WTC11 (cell line): ENCODE data around the gene CCDC154. TPM values are rescaled to one million over a fixed set of nuclear protein-coding genes. Genes with fewer than 3 reads are reported as not detected.

Experiments
- ATAC-seq: fragments of 200-7000 bp; cut with Tn5 transposase; 2 replicates; pipeline ENCODE4 v1.10.0; 2021; ENCODE audit warnings: mild to moderate bottlenecking, moderate library complexity
- CTCF ChIA-PET: fragments of 300-600 bp; sonication (Branson Sonifier 250); formaldehyde crosslinking; loops from one replicate; lab custom pipeline; 2021; ENCODE audit warnings: antibody characterized with exemption; lab: Charles Lee
- POLR2A ChIA-PET: fragments of 350-600 bp; sonication (Branson Sonifier 250); formaldehyde crosslinking; loops from one replicate; lab custom pipeline; 2021; ENCODE audit warnings: antibody characterized with exemption; lab: Charles Lee
- DNase-seq: peaks from one replicate; pipeline ENCODE4 v3.0.0; 2021; ENCODE audit warnings: low spot score
- H3K27ac Mint-ChIP-seq: 2 replicates; pipeline ENCODE4 v1.8.0; 2021; ENCODE audit warnings: mixed read lengths
- H3K27me3 Mint-ChIP-seq: 2 replicates; pipeline ENCODE4 v1.8.0; 2021; ENCODE audit warnings: low read depth, mild to moderate bottlenecking, moderate library complexity, mixed read lengths
- H3K36me3 Mint-ChIP-seq: 2 replicates; pipeline ENCODE4 v1.8.0; 2021; ENCODE audit warnings: mixed read lengths
- H3K4me1 Mint-ChIP-seq: 2 replicates; pipeline ENCODE4 v1.8.0; 2022; ENCODE audit warnings: mixed read lengths
- H3K4me3 Mint-ChIP-seq: 2 replicates; pipeline ENCODE4 v1.8.0; 2021; ENCODE audit warnings: mild to moderate bottlenecking, moderate library complexity, mixed read lengths
- H3K9me3 Mint-ChIP-seq: 2 replicates; pipeline ENCODE4 v1.8.0; 2021; ENCODE audit warnings: mixed read lengths
- CREB1 ChIP-seq: sonication (generic); formaldehyde crosslinking; IDR thresholded peaks from 2 replicates; pipeline ENCODE4 v1.8.0; 2023; ENCODE audit warnings: mild to moderate bottlenecking, missing genetic modification reagents
- E2F5 ChIP-seq: sonication (generic); formaldehyde crosslinking; IDR thresholded peaks from 2 replicates; pipeline ENCODE4 v1.8.1; 2022; ENCODE audit warnings: mild to moderate bottlenecking, moderate library complexity, missing genetic modification reagents
- JAZF1 ChIP-seq: fragments of 250-450 bp; sonication (Bioruptor Pico); IDR thresholded peaks from 2 replicates; pipeline ENCODE4 v1.9.0; 2021; ENCODE audit warnings: moderate library complexity, mild to moderate bottlenecking, inconsistent platforms
- NFE2L1 ChIP-seq: sonication (generic); formaldehyde crosslinking; IDR thresholded peaks from 2 replicates; pipeline ENCODE4 v1.8.1; 2023; ENCODE audit warnings: missing genetic modification reagents
- NR1H2 ChIP-seq: sonication (generic); formaldehyde crosslinking; IDR thresholded peaks from 2 replicates; pipeline ENCODE4 v1.9.0; 2021; ENCODE audit warnings: mild to moderate bottlenecking, moderate library complexity, missing genetic modification reagents
- RELA ChIP-seq: sonication (generic); formaldehyde crosslinking; IDR thresholded peaks from 2 replicates; pipeline ENCODE4 v1.8.1; 2022; ENCODE audit warnings: missing genetic modification reagents, mild to moderate bottlenecking, borderline replicate concordance
- ZBTB43 ChIP-seq: sonication (generic); formaldehyde crosslinking; IDR thresholded peaks from 2 replicates; pipeline ENCODE4 v1.8.1; 2023; ENCODE audit warnings: mild to moderate bottlenecking, missing genetic modification reagents
- ZNF121 ChIP-seq: sonication (generic); formaldehyde crosslinking; IDR thresholded peaks from 2 replicates; pipeline ENCODE4 v1.8.0; 2023; ENCODE audit warnings: missing genetic modification reagents
- ZNF219 ChIP-seq: sonication (generic); formaldehyde crosslinking; IDR thresholded peaks from 2 replicates; pipeline ENCODE4 v1.8.0; 2023; ENCODE audit warnings: missing genetic modification reagents, mild to moderate bottlenecking, borderline replicate concordance
- ZNF232 ChIP-seq: sonication (generic); formaldehyde crosslinking; IDR thresholded peaks from 2 replicates; pipeline ENCODE4 v1.8.0; 2022; ENCODE audit warnings: mild to moderate bottlenecking, missing genetic modification reagents
- ZNF396 ChIP-seq: fragments of 250-450 bp; sonication (Bioruptor Pico); IDR thresholded peaks from 2 replicates; pipeline ENCODE4 v1.8.0; 2021; ENCODE audit warnings: mild to moderate bottlenecking, moderate library complexity, borderline replicate concordance
- total RNA-seq: library from RNA; stranded (reverse); gene quantifications from 3 replicates; pipeline ENCODE4 v1.2.3, GENCODE V29; 2021
- TF ChIP-seq, protein P1 (sequence below): sonication (generic); formaldehyde crosslinking; IDR thresholded peaks from 2 replicates; pipeline ENCODE4 v1.8.1; 2022; ENCODE audit warnings: missing genetic modification reagents, borderline replicate concordance
- TF ChIP-seq, protein P2 (sequence below): sonication (generic); formaldehyde crosslinking; IDR thresholded peaks from 2 replicates; pipeline ENCODE4 v1.8.0; 2022; ENCODE audit warnings: mild to moderate bottlenecking, missing genetic modification reagents
- TF ChIP-seq, protein P3 (sequence below): sonication (generic); formaldehyde crosslinking; IDR thresholded peaks from 2 replicates; pipeline ENCODE4 v1.8.0; 2022; ENCODE audit warnings: mild to moderate bottlenecking, missing genetic modification reagents

The CCDC154 gene
- total RNA-seq, 1 experiment from 2014 or later: 0.46 TPM

- peak overlapping the region; percentile 92 for H3K4me3 Mint-ChIP-seq
- no peak for ATAC-seq
- ChIA-PET POLR2A (interaction anchor here (0.7 to 1.5 kb wide), 2 partner anchors 114 to 185 kb away, joined by 3 to 5 read pairs; no protein-coding TSS in a partner anchor), CTCF (interaction anchor here (0.7 to 1.5 kb wide), 5 partner anchors 21 to 332 kb away, joined by 3 to 5 read pairs (median 3); partner anchors contain the start of gene MAPK8IP3)
- DNase-seq: no peak
- no peaks in the 10 kb centered on the region; the same call in 1 of the 2 replicates for H3K36me3 Mint-ChIP-seq
- peak overlapping the region; percentile 98 for H3K27ac Mint-ChIP-seq
- H3K9me3 Mint-ChIP-seq: no peaks in the 10 kb centered on the region
- peaks cover 10% of the 10 kb centered on the region; the same call in 1 of the 2 replicates for H3K4me1 Mint-ChIP-seq
- TF ChIP-seq ZBTB43 (CRISPR knock-in tag) (no peak), NFE2L1 (no peak), E2F5 (no peak), ZNF219 (no peak), ZNF121 (CRISPR knock-in tag) (no peak)
- TF ChIP-seq, protein P1, sequence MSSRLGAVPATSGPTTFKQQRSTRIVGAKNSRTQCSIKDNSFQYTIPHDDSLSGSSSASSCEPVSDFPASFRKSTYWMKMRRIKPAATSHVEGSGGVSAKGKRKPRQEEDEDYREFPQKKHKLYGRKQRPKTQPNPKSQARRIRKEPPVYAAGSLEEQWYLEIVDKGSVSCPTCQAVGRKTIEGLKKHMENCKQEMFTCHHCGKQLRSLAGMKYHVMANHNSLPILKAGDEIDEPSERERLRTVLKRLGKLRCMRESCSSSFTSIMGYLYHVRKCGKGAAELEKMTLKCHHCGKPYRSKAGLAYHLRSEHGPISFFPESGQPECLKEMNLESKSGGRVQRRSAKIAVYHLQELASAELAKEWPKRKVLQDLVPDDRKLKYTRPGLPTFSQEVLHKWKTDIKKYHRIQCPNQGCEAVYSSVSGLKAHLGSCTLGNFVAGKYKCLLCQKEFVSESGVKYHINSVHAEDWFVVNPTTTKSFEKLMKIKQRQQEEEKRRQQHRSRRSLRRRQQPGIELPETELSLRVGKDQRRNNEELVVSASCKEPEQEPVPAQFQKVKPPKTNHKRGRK: no peak
- TF ChIP-seq, protein P2, sequence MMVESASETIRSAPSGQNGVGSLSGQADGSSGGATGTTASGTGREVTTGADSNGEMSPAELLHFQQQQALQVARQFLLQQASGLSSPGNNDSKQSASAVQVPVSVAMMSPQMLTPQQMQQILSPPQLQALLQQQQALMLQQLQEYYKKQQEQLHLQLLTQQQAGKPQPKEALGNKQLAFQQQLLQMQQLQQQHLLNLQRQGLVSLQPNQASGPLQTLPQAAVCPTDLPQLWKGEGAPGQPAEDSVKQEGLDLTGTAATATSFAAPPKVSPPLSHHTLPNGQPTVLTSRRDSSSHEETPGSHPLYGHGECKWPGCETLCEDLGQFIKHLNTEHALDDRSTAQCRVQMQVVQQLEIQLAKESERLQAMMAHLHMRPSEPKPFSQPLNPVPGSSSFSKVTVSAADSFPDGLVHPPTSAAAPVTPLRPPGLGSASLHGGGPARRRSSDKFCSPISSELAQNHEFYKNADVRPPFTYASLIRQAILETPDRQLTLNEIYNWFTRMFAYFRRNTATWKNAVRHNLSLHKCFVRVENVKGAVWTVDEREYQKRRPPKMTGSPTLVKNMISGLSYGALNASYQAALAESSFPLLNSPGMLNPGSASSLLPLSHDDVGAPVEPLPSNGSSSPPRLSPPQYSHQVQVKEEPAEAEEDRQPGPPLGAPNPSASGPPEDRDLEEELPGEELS (CRISPR knock-in tag): no peak
- no peaks in the 10 kb centered on the region for H3K27me3 Mint-ChIP-seq
These were observed 47.9 kb upstream of the CCDC154 start for GRCh38 chr16:1492082-1492922.

DNA sequence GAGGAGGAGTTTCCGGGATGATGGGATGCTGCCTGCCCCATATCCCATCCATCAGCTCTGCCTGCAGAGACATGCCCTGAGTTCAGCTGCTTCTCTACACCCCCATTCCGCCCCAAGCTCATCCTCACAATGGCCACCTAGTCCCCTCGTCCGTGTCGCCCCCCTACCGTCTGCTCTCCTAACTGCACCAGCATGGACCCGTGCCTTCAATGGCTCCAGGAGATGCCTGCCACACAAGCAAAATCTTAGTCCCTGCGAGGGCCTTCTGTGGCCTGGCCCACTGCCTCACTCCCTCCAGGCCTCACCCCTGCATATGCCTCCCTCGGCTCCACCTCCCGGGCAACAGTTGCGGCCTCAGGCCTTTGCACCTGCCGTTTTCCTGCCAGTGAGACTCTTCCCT is 47.0 kb upstream of the CCDC154 start:
- Mint-ChIP-seq H3K4me3 (no peak overlapping the region), H3K27me3 (no peaks in the 10 kb centered on the region), H3K9me3 (no peaks in the 10 kb centered on the region), H3K36me3 (no peaks in the 10 kb centered on the region; the same call in 1 of the 2 replicates)
- POLR2A ChIA-PET: interaction anchor here (0.6 kb wide), 1 partner anchor 11 kb away, joined by 3 read pairs; no protein-coding TSS in a partner anchor
- no peak for ATAC-seq
- TF ChIP-seq NR1H2 (CRISPR knock-in tag): no peak
- TF ChIP-seq NFE2L1: 0 out of 2 replicates have a peak, but pooled peaks have one; percentile 59
- no peak for TF ChIP-seq RELA (CRISPR knock-in tag)
- TF ChIP-seq, all 79 proteins: peak for 1
- no peak overlapping the region for H3K27ac Mint-ChIP-seq
- CTCF ChIA-PET: interaction anchor here (0.9 to 1.1 kb wide), 3 partner anchors 62 to 291 kb away, joined by 3 to 4 read pairs (median 3); partner anchors contain the start of genes NUBP2 and SPSB3
- no peak for DNase-seq
- peaks cover 10% of the 10 kb centered on the region; the same call in 1 of the 2 replicates for H3K4me1 Mint-ChIP-seq

DNA sequence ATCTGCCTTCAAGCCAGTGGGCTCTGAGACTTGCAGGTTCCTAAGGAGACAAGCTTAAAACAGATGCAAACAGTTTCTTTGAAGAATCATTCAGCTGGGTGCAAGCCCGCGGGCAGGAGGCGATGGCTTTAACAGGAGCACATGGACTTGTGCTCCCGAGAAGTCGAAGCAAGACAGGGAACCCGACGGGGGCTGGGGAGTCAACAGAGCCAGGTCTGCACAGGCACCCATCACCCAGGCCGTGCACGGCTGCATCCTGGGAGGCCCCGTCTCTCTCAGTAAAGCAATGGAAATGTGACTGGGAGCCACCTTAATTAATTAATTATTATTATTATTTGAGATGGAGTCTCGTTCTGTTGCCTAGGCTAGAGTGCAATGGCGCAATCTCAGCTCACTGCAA is 44.7 kb upstream of the CCDC154 start:
- no peak overlapping the region for H3K27ac Mint-ChIP-seq
- ATAC-seq: no peak
- no peaks in the 10 kb centered on the region for H3K36me3 Mint-ChIP-seq
- no peak for TF ChIP-seq CREB1
- TF ChIP-seq, all 79 proteins: peak for 0
- ChIA-PET POLR2A (no interaction called here), CTCF (no interaction called here)
- peaks cover 6% of the 10 kb centered on the region; the same call in 1 of the 2 replicates for H3K4me1 Mint-ChIP-seq
- H3K9me3 Mint-ChIP-seq: no peaks in the 10 kb centered on the region
- no peak for DNase-seq
- H3K4me3 Mint-ChIP-seq: no peak overlapping the region
- H3K27me3 Mint-ChIP-seq: no peaks in the 10 kb centered on the region

DNA sequence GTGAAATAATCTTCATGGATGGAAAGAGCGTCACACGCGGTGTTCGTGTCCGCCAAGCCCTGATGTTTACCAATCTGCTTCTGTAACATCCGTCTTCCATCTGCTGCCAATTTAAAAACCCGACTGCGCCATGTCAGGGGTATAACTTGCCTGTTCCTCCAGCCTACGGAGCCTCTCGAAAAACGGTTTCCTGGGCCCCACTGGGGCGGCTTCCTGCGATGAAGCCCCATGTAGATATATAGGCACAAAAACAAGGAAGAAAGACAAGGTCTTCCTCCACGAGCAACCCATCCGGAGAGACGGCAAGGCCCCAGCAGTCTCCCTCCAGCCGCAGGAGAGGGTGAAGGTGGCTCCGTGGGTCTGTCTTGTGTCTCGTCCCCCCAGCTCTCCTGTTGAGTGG is 44.3 kb upstream of the CCDC154 start, which contains the start of gene PTX4:
Gene PTX4, minus strand, starts transcription at position 326 of the 400 bp plus-strand sequence. Its CDS starts 35 bp downstream, at position 291.
- no peak for DNase-seq
- H3K36me3 Mint-ChIP-seq: no peaks in the 10 kb centered on the region
- ChIA-PET CTCF (no interaction called here), POLR2A (no interaction called here)
- no peak for ATAC-seq
- no peak within 1 kb of the TSS for H3K27ac Mint-ChIP-seq
- TF ChIP-seq CREB1 (no peak), ZNF232 (CRISPR knock-in tag) (no peak), JAZF1 (CRISPR knock-in tag) (no peak), ZNF396 (CRISPR knock-in tag) (no peak)
- TF ChIP-seq, protein P3, sequence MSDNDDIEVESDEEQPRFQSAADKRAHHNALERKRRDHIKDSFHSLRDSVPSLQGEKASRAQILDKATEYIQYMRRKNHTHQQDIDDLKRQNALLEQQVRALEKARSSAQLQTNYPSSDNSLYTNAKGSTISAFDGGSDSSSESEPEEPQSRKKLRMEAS (CRISPR knock-in tag): no peak
- peaks cover 3% of the 10 kb centered on the region; the same call in 1 of the 2 replicates for H3K27me3 Mint-ChIP-seq
- H3K9me3 Mint-ChIP-seq: no peaks in the 10 kb centered on the region
- no peak within 1 kb of the TSS for H3K4me3 Mint-ChIP-seq
- peaks cover 6% of the 10 kb centered on the region; the same call in 1 of the 2 replicates for H3K4me1 Mint-ChIP-seq
